Neutrophil (primary cell): ENCODE measurements around the gene NOVA1.

Experiments
- H3K27ac ChIP-seq: fragments of 200-600 bp; sonication (generic); 2 replicates; pipeline ENCODE4 v1.5.1; 2016; ENCODE audit warnings: mild to moderate bottlenecking, moderate library complexity
- H3K27me3 ChIP-seq: fragments of 200-600 bp; sonication (generic); 2 replicates; pipeline ENCODE4 v1.6.0; 2016; ENCODE audit warnings: mild to moderate bottlenecking
- H3K36me3 ChIP-seq: fragments of 200-600 bp; sonication (generic); 2 replicates; pipeline ENCODE4 v1.5.1; 2017
- H3K4me1 ChIP-seq, 2 experiments: fragments of 200-600 bp in 1 of 2; sonication (generic) in 1 of 2; 1 replicate in 1 of 2; 2 replicates in 1 of 2; pipeline versions ENCODE4 v1.5.1 to v1.6.1; 2013 to 2016; ENCODE audit warnings: low read depth in 1 of 2, low read length in 1 of 2, mild to moderate bottlenecking in 1 of 2, moderate library complexity in 1 of 2; ENCODE audit not compliant: control insufficient read depth in 1 of 2, insufficient read depth in 1 of 2
- H3K4me3 ChIP-seq, 2 experiments: fragments of 200-600 bp in 1 of 2; sonication (generic) in 1 of 2; 1 replicate in 1 of 2; 2 replicates in 1 of 2; pipeline ENCODE4 v1.5.1; 2013 to 2016; ENCODE audit warnings: low read depth in 1 of 2, low read length in 1 of 2, mild to moderate bottlenecking in 1 of 2, moderate library complexity in 1 of 2
- H3K9me3 ChIP-seq: fragments of 200-600 bp; sonication (generic); 2 replicates; pipeline ENCODE4 v1.5.1; 2016
- CTCF ChIP-seq: fragments of 200-600 bp; sonication (generic); IDR thresholded peaks from 2 replicates; pipeline ENCODE4 v1.5.1; 2016; ENCODE audit warnings: antibody characterized with exemption

Gene NOVA1

GRCh38 chr14:26424537-26424936, 173.3 kb downstream of the NOVA1 start:
- Histone ChIP-seq H3K4me3 (no peak overlapping the region), H3K4me1 (no peaks in the 10 kb centered on the region), H3K9me3 (no peaks in the 10 kb centered on the region), H3K27me3 (no peaks in the 10 kb centered on the region), H3K27ac (no peak overlapping the region), H3K36me3 (no peaks in the 10 kb centered on the region)
- no peak for TF ChIP-seq CTCF

DNA sequence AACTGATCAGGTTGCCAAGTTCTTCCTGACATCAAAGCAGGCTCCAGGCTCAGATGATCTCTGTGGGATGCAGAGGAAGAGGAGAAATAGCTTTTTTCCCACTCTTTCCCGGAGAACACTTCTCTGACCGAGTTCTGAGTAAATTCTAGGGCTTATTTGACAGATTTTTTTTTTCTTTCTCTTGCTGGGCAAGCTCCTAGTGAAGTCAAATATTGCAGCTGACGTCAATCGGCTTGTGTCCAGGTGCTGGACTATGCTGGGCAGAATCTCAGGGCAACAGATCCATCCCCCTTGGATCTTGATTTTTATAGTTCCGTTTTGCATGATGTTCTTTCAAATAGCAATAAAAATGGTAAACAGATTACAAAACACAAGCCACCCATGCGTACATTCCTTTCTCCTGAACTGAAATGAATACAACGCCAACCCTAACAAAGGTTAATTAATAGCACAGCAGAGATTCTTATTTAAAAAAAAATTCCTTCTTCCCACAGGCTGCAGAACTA, 182.2 kb downstream of the NOVA1 start:
- no peak for TF ChIP-seq CTCF
- Histone ChIP-seq H3K9me3 (no peaks in the 10 kb centered on the region), H3K27ac (no peak overlapping the region), H3K4me3 (no peak overlapping the region), H3K4me1 (no peaks in the 10 kb centered on the region), H3K36me3 (no peaks in the 10 kb centered on the region), H3K27me3 (no peaks in the 10 kb centered on the region)

GRCh38 chr14:26414926-26415325, 182.9 kb downstream of the NOVA1 start:
- Histone ChIP-seq H3K9me3 (no peaks in the 10 kb centered on the region), H3K4me3 (no peak overlapping the region), H3K4me1 (no peaks in the 10 kb centered on the region), H3K27ac (no peak overlapping the region), H3K27me3 (no peaks in the 10 kb centered on the region), H3K36me3 (no peaks in the 10 kb centered on the region)
- no peak for TF ChIP-seq CTCF

DNA sequence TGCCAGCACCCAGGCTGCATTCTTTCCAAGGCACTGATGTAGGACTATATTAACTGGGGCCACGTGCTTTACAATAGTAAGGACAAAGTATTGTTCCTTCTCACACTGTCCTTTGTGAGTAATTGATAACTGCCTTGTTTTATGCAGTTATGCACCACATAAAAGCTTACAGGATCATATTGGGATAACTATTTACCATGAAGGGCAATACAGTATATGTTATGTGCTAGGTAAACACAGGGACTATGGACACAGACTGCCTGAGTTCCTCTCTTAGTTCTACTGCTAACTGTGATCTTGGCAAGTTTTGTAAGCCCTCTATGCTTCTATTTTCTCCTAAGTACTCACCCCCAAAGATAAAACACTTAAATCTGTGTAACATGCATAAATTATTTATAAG, 183.7 kb downstream of the NOVA1 start:
- Histone ChIP-seq H3K4me3 (no peak overlapping the region), H3K27ac (no peak overlapping the region), H3K9me3 (no peaks in the 10 kb centered on the region), H3K27me3 (no peaks in the 10 kb centered on the region), H3K36me3 (no peaks in the 10 kb centered on the region), H3K4me1 (no peaks in the 10 kb centered on the region)
- no peak for TF ChIP-seq CTCF

DNA sequence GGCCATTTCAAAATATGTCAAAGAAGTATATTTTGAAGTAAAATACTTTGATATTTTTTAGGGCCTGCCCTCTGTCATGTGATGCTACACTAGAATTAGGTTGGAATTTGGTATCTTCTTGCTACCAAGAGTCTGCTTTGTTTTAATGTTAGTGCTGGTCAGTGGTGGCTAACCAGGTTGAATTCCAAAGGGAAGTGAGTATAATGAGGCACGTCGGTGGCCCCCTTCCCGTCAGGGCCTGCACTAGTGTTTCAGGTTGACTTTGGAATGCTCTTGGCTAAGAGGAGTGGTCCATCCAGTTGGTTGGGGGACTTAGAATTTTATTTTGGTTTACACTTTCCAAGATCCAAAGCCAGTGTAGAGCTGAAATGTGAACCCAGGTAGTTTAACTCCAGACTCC, 185.4 kb downstream of the NOVA1 start:
- no peak for TF ChIP-seq CTCF
- H3K36me3 ChIP-seq = no peaks in the 10 kb centered on the region
- no peak overlapping the region for H3K27ac ChIP-seq
- H3K9me3 ChIP-seq = no peaks in the 10 kb centered on the region
- H3K4me1 ChIP-seq = no peaks in the 10 kb centered on the region
- H3K27me3 ChIP-seq = no peaks in the 10 kb centered on the region
- no peak overlapping the region for H3K4me3 ChIP-seq

- Histone ChIP-seq H3K4me1 (no peaks in the 10 kb centered on the region), H3K4me3 (no peak overlapping the region), H3K27ac (no peak overlapping the region), H3K36me3 (no peaks in the 10 kb centered on the region), H3K9me3 (no peaks in the 10 kb centered on the region), H3K27me3 (no peaks in the 10 kb centered on the region)
- no peak for TF ChIP-seq CTCF
Measured at GRCh38 chr14:26410189-26410685, 187.6 kb downstream of the NOVA1 start.
